H1 (cell line): Measurements from ENCODE around the gene CTSC. TPM values are rescaled to one million over a fixed set of nuclear protein-coding genes. Genes with fewer than 3 reads are reported as not detected.

ENCODE experiments used
- KDM5A ChIP-seq: fragments of 200-600 bp; IDR thresholded peaks from 2 replicates; pipeline ENCODE4 v1.7.1; 2012; ENCODE audit warnings: mild to moderate bottlenecking, low read length, inconsistent platforms, mixed read lengths
- RBBP5 ChIP-seq: IDR thresholded peaks from 2 replicates; pipeline ENCODE4 v1.7.1; 2012; ENCODE audit warnings: low read depth, mild to moderate bottlenecking, inconsistent platforms, low read length, moderate library complexity, borderline replicate concordance
- RXRA ChIP-seq: IDR thresholded peaks from 2 replicates; pipeline ENCODE4 v1.6.1; 2011; ENCODE audit warnings: low read depth, mild to moderate bottlenecking, low read length, moderate library complexity; ENCODE audit not compliant: insufficient read depth
- TAF7 ChIP-seq: optimal IDR thresholded peaks from 2 replicates; pipeline ENCODE3; 2011; ENCODE audit warnings: low read depth, mild to moderate bottlenecking, inconsistent platforms, low read length, moderate library complexity, borderline replicate concordance
- polyA plus RNA-seq, 7 experiments: library from polyadenylated mRNA; depleted of rRNA in 3 of 7; stranded (reverse) in 5 of 7; unstranded in 2 of 7; fragments of >200 nt in 5 of 7; fragments of 200-250 nt in 2 of 7; gene quantifications; 1 replicate in 5 of 7; 2 replicates in 1 of 7; 4 replicates in 1 of 7; pipeline versions ENCODE4 v1.2.1 to v1.2.3, GENCODE V29; 2011 to 2013; ENCODE audit warnings: missing spikeins in 2 of 7, mixed read lengths in 2 of 7
- total RNA-seq: library from RNA; stranded (reverse); fragmentation: NEBNext Ultra II Directional; extraction: Animal tissue kit (Norgen Biotek cat#: 25700); gene quantifications from 2 replicates; pipeline ENCODE4 v1.2.1, GENCODE V29; 2021

Gene CTSC
- total and polyA plus RNA-seq, 2 of the 8 experiments (the other 6 are each of a cell fraction or from before 2014, with no cell fraction given), result 347 to 369 TPM

- no peak for TF ChIP-seq TAF7
- no peak for TF ChIP-seq KDM5A
- no peak for TF ChIP-seq RBBP5
- no peak for TF ChIP-seq RXRA
Measured at GRCh38 chr11:88352139-88352538, 14.6 kb upstream of the CTSC start (continued).
